Suprapubic skin (tissue), 4 donors: ENCODE data around the gene OR8S1. TPM values are rescaled to one million over a fixed set of nuclear protein-coding genes. Genes with fewer than 3 reads are reported as not detected.
"Not testable (repeated sequence)": the region's sequence is repeated elsewhere in the genome, so short reads cannot be mapped to it uniquely, and the experiment has no call there.

ENCODE experiments used
- DNase-seq, 2 donors: peaks; one replicate each; pipeline ENCODE4 v3.0.0-alpha.2; 2019; ENCODE audit warnings: low spot score in 2 of 2
- H3K27ac ChIP-seq: fragments of 200-600 bp; sonication (generic); one replicate; pipeline ENCODE4 v1.5.1; 2019
- H3K27me3 ChIP-seq: fragments of 200-600 bp; sonication (generic); one replicate; pipeline ENCODE4 v1.5.1; 2019
- H3K36me3 ChIP-seq: fragments of 200-600 bp; sonication (generic); one replicate; pipeline ENCODE4 v1.5.1; 2019
- H3K4me1 ChIP-seq: fragments of 200-600 bp; sonication (generic); one replicate; pipeline ENCODE4 v1.5.1; 2019
- H3K4me3 ChIP-seq: fragments of 200-600 bp; sonication (generic); one replicate; pipeline ENCODE4 v1.5.1; 2019; ENCODE audit warnings: mild to moderate bottlenecking
- H3K9me3 ChIP-seq: fragments of 200-600 bp; sonication (generic); one replicate; pipeline ENCODE4 v1.5.1; 2019
- CTCF ChIP-seq, 2 donors: fragments of 200-600 bp in 1 of 2; fragments of 450-650 bp in 1 of 2; sonication (generic) in 1 of 2; IDR thresholded peaks; one replicate each; pipeline ENCODE4 v1.5.1; 2016 to 2019; ENCODE audit warnings: antibody characterized with exemption in 2 of 2, mild to moderate bottlenecking in 1 of 2, moderate library complexity in 1 of 2
- EP300 ChIP-seq: sonication (generic); formaldehyde crosslinking; IDR thresholded peaks from one replicate; pipeline ENCODE4 v1.6.1; 2017; ENCODE audit warnings: antibody characterized with exemption
- POLR2A ChIP-seq, 2 donors: fragments of 450-650 bp; IDR thresholded peaks; one replicate each; pipeline ENCODE4 v1.6.1; 2017; ENCODE audit warnings: antibody characterized with exemption in 2 of 2, mild to moderate bottlenecking in 2 of 2, moderate library complexity in 2 of 2
- POLR2AphosphoS5 ChIP-seq, 3 donors: sonication (generic); formaldehyde crosslinking; IDR thresholded peaks; one replicate each; pipeline ENCODE4 v1.6.1; 2017; ENCODE audit warnings: antibody characterized with exemption in 3 of 3
- WGBS: methylation state at CpG from one replicate; pipeline ENCODE4 v1.1.5; 2018; 5-methylcytosine and 5-hydroxymethylcytosine counted together
- total RNA-seq, 4 donors: library from RNA; depleted of rRNA; stranded (reverse); fragments of >200 nt; gene quantifications; one replicate each; pipeline ENCODE4 v1.1.0, GENCODE V29; 2016

Gene OR8S1
- total RNA-seq, 4 donors from 2014 or later, result not detected

GRCh38 chr12:48508987-48509386 lies 16.4 kb upstream of the OR8S1 start:
- 89% methylated on average over 2 of the region's 2 CpGs for WGBS
- TF ChIP-seq POLR2A (IDR thresholded peaks at IDR 0.05) (no peak), EP300 (no peak), CTCF (IDR thresholded peaks at IDR 0.05) (no peak), POLR2AphosphoS5 (IDR thresholded peaks at IDR 0.05) (no peak)
- Histone ChIP-seq H3K27me3 (peaks cover 6% of the 10 kb centered on the region), H3K4me1 (no peaks in the 10 kb centered on the region), H3K27ac (no peak overlapping the region), H3K36me3 (no peaks in the 10 kb centered on the region), H3K9me3 (no peaks in the 10 kb centered on the region), H3K4me3 (no peak overlapping the region)
- no peak for DNase-seq

GRCh38 chr12:48510111-48510510 lies 15.3 kb upstream of the OR8S1 start:
- Histone ChIP-seq H3K27me3 (peaks cover 6% of the 10 kb centered on the region), H3K36me3 (no peaks in the 10 kb centered on the region), H3K27ac (no peak overlapping the region), H3K4me3 (no peak overlapping the region), H3K9me3 (no peaks in the 10 kb centered on the region), H3K4me1 (no peaks in the 10 kb centered on the region)
- 50% methylated on average over 1 of the region's 1 CpG for WGBS
- DNase-seq, result no peak
- TF ChIP-seq POLR2A (IDR thresholded peaks at IDR 0.05) (no peak), POLR2AphosphoS5 (IDR thresholded peaks at IDR 0.05) (no peak), CTCF (IDR thresholded peaks at IDR 0.05) (no peak), EP300 (no peak)

- no peaks in the 10 kb centered on the region for H3K9me3 ChIP-seq
- no peaks in the 10 kb centered on the region for H3K36me3 ChIP-seq
- WGBS, result 62% methylated on average over 2 of the region's 2 CpGs
- no peak for TF ChIP-seq POLR2A (IDR thresholded peaks at IDR 0.05)
- no peak for TF ChIP-seq POLR2AphosphoS5 (IDR thresholded peaks at IDR 0.05)
- no peak for TF ChIP-seq EP300
- no peak for TF ChIP-seq CTCF (IDR thresholded peaks at IDR 0.05)
- H3K4me1 ChIP-seq, result no peaks in the 10 kb centered on the region
- DNase-seq, result no peak
- no peaks in the 10 kb centered on the region for H3K27me3 ChIP-seq
- no peak overlapping the region for H3K27ac ChIP-seq
- no peak overlapping the region for H3K4me3 ChIP-seq
These were observed 12.6 kb upstream of the OR8S1 start for GRCh38 chr12:48512855-48513254.

- TF ChIP-seq POLR2AphosphoS5 (IDR thresholded peaks at IDR 0.05) (no peak), POLR2A (IDR thresholded peaks at IDR 0.05) (no peak), EP300 (no peak), CTCF (IDR thresholded peaks at IDR 0.05) (no peak)
- H3K4me1 ChIP-seq, result no peaks in the 10 kb centered on the region
- no peak overlapping the region for H3K4me3 ChIP-seq
- no peak overlapping the region for H3K27ac ChIP-seq
- H3K9me3 ChIP-seq, result no peaks in the 10 kb centered on the region
- no peak for DNase-seq
- WGBS, result 85% methylated on average over 1 of the region's 1 CpG
- no peaks in the 10 kb centered on the region for H3K27me3 ChIP-seq
- no peaks in the 10 kb centered on the region for H3K36me3 ChIP-seq
These were observed 10.7 kb upstream of the OR8S1 start for GRCh38 chr12:48514728-48515127.

- not testable (repeated sequence) for H3K9me3 ChIP-seq, DNase-seq, H3K36me3 ChIP-seq, H3K4me3 ChIP-seq, H3K27ac ChIP-seq, H3K4me1 ChIP-seq, H3K27me3 ChIP-seq
- WGBS, result 80% methylated on average over 9 of the region's 24 CpGs
These were observed 5.1 kb upstream of the OR8S1 start for GRCh38 chr12:48520381-48520780.
